Stimulated activated CD4-positive, alpha-beta T cell treated with anti-CD3 and anti-CD28 coated beads, TNF-alpha, amount 100 ng/mL, for 48 hours (primary cell): Measurements from ENCODE around the gene EDNRA.

Source experiments
- DNase-seq, 3 donors: peaks; one replicate each; pipeline ENCODE4 v3.0.0-alpha.2; 2020; ENCODE audit warnings: low read depth in 3 of 3

EDNRA gene

DNA sequence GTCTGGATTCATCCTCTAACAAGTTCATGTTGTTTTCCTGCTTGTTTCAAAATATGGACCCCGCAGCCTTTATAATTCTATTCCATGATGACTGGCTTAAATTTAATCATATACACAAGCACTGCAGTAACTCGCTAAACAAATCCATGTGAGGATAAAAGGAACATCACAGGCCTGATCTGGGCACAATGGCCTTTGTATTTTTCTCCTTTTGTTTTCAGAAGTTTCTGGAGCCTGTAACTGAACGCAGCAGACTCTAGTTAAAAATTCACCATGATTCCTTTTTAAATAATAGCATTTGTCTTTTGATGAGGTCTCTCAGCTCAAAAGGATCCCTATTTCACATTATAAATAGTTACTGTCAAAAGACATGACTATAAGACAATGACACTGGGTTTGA, 106.1 kb downstream of the EDNRA start:
- DNase-seq, result no peak

DNA sequence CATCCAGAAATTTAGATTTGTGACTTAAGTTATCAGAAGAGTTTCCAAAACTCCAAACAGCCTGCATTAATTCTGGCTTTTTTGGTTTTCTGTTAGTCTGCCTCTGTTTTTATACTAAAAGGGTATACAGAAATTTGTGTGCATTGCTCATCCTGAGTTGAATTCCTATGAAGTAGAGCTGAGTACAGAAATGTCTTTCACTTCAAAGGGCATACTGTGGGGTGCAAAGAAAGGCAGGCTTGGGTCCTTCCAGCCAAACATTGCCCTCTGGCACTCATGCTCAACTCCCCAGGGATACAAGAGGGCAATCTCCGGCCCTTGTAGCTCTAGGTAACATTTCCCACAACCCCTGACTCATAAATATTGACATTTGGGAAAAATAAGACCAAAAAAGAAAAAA, 108.7 kb downstream of the EDNRA start:
- DNase-seq, result no peak

DNA sequence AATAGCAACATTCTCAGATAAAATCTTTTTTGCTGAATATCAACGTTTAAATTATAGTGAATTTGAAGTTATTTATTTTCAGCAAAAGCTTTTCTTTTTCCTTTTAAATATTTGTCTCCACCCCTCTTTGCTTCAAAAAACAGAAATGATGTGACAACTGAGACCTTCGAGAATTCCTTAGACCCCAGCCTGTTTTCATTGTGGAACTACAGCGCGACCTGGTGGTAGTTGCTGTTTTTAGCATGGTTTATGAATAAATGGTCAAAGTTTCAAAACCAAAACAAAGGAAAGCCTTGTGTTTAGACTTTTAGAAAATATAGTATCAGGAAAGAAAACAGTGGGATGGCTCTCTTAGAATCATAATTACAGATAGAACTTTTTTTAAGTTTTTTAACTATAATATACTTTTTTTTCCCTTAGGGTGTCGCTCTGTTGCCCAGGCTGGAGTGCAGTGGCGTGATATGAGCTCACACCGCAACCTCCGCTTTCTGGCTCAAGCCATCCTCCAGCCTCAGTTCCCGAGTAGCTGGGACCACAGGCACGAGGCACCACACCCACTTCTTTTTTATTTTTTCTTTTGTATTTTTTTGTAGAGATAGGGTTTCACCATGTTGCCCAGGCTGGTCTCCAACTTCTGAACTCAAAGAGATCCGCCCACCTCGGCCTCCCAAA, 109.5 kb downstream of the EDNRA start:
- DNase-seq, result peak; percentile 4 to 31 (median 8)

DNA sequence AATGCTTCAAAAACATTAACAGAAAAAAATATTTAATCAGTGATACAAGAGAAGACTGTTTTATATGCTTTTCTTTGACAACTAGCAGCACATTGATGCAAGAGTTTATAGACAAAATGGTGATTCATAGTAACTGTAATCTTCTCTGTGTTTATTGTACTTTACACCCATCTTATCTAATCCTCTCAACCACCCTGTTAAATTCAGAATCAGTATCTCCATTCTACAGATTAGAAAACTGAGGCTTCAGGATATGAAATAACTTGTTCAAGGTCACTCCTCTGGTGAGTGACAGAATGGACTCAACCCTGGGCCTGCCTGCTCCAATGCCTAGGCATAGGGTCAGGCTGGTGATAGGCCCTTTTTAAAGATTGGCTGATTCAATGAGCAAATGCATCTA, 110.2 kb downstream of the EDNRA start:
- no peak for DNase-seq

DNA sequence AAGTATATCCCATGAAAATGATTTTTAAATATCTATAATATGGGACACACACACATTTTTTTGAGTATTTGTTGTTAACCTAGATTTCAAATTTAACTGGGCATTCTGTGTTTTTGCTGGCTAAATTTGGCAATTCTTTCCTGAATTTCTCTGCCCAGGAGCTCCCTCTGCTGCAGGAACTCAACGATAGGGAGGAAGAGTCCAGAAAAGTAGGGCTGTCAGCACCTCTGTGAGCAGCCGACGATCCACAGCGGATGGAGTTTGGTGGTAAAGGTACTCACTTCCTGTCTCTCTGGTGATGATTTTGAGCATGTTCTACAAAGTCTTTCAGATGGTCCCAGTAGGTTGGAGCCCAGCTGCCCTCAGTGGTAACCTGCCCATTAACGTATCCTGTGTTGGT, 113.2 kb downstream of the EDNRA start:
- DNase-seq, result no peak
